Activated CD4-positive, alpha-beta T cell treated with anti-CD3 and anti-CD28 coated beads, Interleukin-2, amount 10 ng/mL, durations not matched to agents 7 days and 5 days (primary cell): ENCODE results near the gene NTM. TPM values are rescaled to one million over a fixed set of nuclear protein-coding genes. Genes with fewer than 3 reads are reported as not detected.
"Not testable (repeated sequence)": the region's sequence is repeated elsewhere in the genome, so short reads cannot be mapped to it uniquely, and the experiment has no call there.

Experiments
- CTCF ChIA-PET: fragments of 350-600 bp; sonication (Branson Sonifier 250); formaldehyde crosslinking; loops from one replicate; lab custom pipeline; 2021; ENCODE audit warnings: antibody characterized with exemption; lab: Charles Lee
- POLR2A ChIA-PET: fragments of 350-600 bp; sonication (Branson Sonifier 250); formaldehyde crosslinking; loops from one replicate; lab custom pipeline; 2021; ENCODE audit warnings: antibody characterized with exemption; lab: Charles Lee
- DNase-seq: peaks from one replicate; pipeline ENCODE4 v3.0.0-alpha.2; 2020
- H3K27ac Mint-ChIP-seq: one replicate; pipeline ENCODE4 v1.8.0; 2021; ENCODE audit warnings: mild to moderate bottlenecking, moderate library complexity, mixed read lengths
- H3K27me3 Mint-ChIP-seq: one replicate; pipeline ENCODE4 v1.8.0; 2021; ENCODE audit warnings: mixed read lengths
- H3K36me3 Mint-ChIP-seq: one replicate; pipeline ENCODE4 v1.8.0; 2021; ENCODE audit warnings: low read depth, mixed read lengths
- H3K4me1 Mint-ChIP-seq: one replicate; pipeline ENCODE4 v1.8.0; 2021; ENCODE audit warnings: mixed read lengths
- H3K4me3 Mint-ChIP-seq: one replicate; pipeline ENCODE4 v1.8.0; 2021; ENCODE audit warnings: mild to moderate bottlenecking, moderate library complexity, mixed read lengths
- H3K9me3 Mint-ChIP-seq: one replicate; pipeline ENCODE4 v1.8.0; 2021; ENCODE audit warnings: mixed read lengths
- total RNA-seq, 2 experiments: library from RNA; stranded (reverse); gene quantifications; one replicate each; pipeline ENCODE4 v1.2.3, GENCODE V29; 2021

The NTM gene
- total RNA-seq, 2 experiments from 2014 or later, result not detected

- POLR2A ChIA-PET, result no interaction called here
- DNase-seq, result no peak
- Mint-ChIP-seq H3K36me3 (no peaks in the 10 kb centered on the region), H3K9me3 (no peaks in the 10 kb centered on the region), H3K4me3 (no peak overlapping the region), H3K27me3 (no peaks in the 10 kb centered on the region), H3K27ac (no peak overlapping the region), H3K4me1 (no peaks in the 10 kb centered on the region)
- CTCF ChIA-PET, result interaction anchor here (0.7 to 1.7 kb wide), 2 partner anchors 20 to 759 kb away, joined by 3 to 6 read pairs; partner anchors contain the start of gene SNX19
Observed at GRCh38 chr11:131675121-131675888, 304.9 kb downstream of the NTM start.

- Mint-ChIP-seq H3K36me3 (no peaks in the 10 kb centered on the region), H3K27me3 (no peaks in the 10 kb centered on the region), H3K4me3 (no peak overlapping the region), H3K9me3 (no peaks in the 10 kb centered on the region), H3K4me1 (no peaks in the 10 kb centered on the region), H3K27ac (no peak overlapping the region)
- no peak for DNase-seq
- POLR2A ChIA-PET, result no interaction called here
- CTCF ChIA-PET, result no interaction called here
Observed at GRCh38 chr11:131677828-131678470, 307.5 kb downstream of the NTM start.

GRCh38 chr11:131678658-131679340 lies 308.4 kb downstream of the NTM start:
- Mint-ChIP-seq H3K4me1 (no peaks in the 10 kb centered on the region), H3K36me3 (no peaks in the 10 kb centered on the region), H3K4me3 (no peak overlapping the region), H3K9me3 (no peaks in the 10 kb centered on the region), H3K27me3 (no peaks in the 10 kb centered on the region), H3K27ac (no peak overlapping the region)
- ChIA-PET POLR2A (no interaction called here), CTCF (no interaction called here)
- no peak for DNase-seq

- H3K9me3 Mint-ChIP-seq, H3K27me3 Mint-ChIP-seq, CTCF ChIA-PET, DNase-seq, H3K4me1 Mint-ChIP-seq, H3K27ac Mint-ChIP-seq, H3K4me3 Mint-ChIP-seq, POLR2A ChIA-PET, H3K36me3 Mint-ChIP-seq: not testable (repeated sequence)
Observed at GRCh38 chr11:131680448-131680847, 310.0 kb downstream of the NTM start.

- H3K27ac Mint-ChIP-seq, result no peak overlapping the region
- no peaks in the 10 kb centered on the region for H3K36me3 Mint-ChIP-seq
- ChIA-PET CTCF (interaction anchor here (0.8 to 1.2 kb wide), 2 partner anchors 13 to 617 kb away, joined by 3 read pairs; no protein-coding TSS in a partner anchor), POLR2A (no interaction called here)
- no peaks in the 10 kb centered on the region for H3K27me3 Mint-ChIP-seq
- no peak overlapping the region for H3K4me3 Mint-ChIP-seq
- no peaks in the 10 kb centered on the region for H3K4me1 Mint-ChIP-seq
- DNase-seq, result no peak
- H3K9me3 Mint-ChIP-seq, result no peaks in the 10 kb centered on the region
Observed at GRCh38 chr11:131681920-131682319, 311.5 kb downstream of the NTM start.

- Mint-ChIP-seq H3K27me3 (no peaks in the 10 kb centered on the region), H3K4me1 (no peaks in the 10 kb centered on the region), H3K36me3 (no peaks in the 10 kb centered on the region), H3K4me3 (no peak overlapping the region), H3K27ac (no peak overlapping the region), H3K9me3 (no peaks in the 10 kb centered on the region)
- ChIA-PET CTCF (interaction anchor here (0.8 to 1.2 kb wide), 2 partner anchors 14 to 618 kb away, joined by 3 read pairs; no protein-coding TSS in a partner anchor), POLR2A (no interaction called here)
- DNase-seq, result no peak
Observed at GRCh38 chr11:131682373-131683015, 312.1 kb downstream of the NTM start.

GRCh38 chr11:131683131-131683530 lies 312.7 kb downstream of the NTM start:
- POLR2A ChIA-PET, result no interaction called here
- no peaks in the 10 kb centered on the region for H3K4me1 Mint-ChIP-seq
- no peaks in the 10 kb centered on the region for H3K27me3 Mint-ChIP-seq
- no peaks in the 10 kb centered on the region for H3K36me3 Mint-ChIP-seq
- no peak overlapping the region for H3K27ac Mint-ChIP-seq
- CTCF ChIA-PET, result no interaction called here
- no peaks in the 10 kb centered on the region for H3K9me3 Mint-ChIP-seq
- no peak overlapping the region for H3K4me3 Mint-ChIP-seq
- DNase-seq, result no peak

- POLR2A ChIA-PET, result no interaction called here
- no peaks in the 10 kb centered on the region for H3K36me3 Mint-ChIP-seq
- no peak for DNase-seq
- no peaks in the 10 kb centered on the region for H3K9me3 Mint-ChIP-seq
- H3K27ac Mint-ChIP-seq, result no peak overlapping the region
- CTCF ChIA-PET, result no interaction called here
- no peaks in the 10 kb centered on the region for H3K27me3 Mint-ChIP-seq
- H3K4me3 Mint-ChIP-seq, result no peak overlapping the region
- H3K4me1 Mint-ChIP-seq, result no peaks in the 10 kb centered on the region
Observed at GRCh38 chr11:131683666-131684065, 313.3 kb downstream of the NTM start.

GRCh38 chr11:131684111-131685060 lies 314.0 kb downstream of the NTM start:
- ChIA-PET CTCF (no interaction called here), POLR2A (no interaction called here)
- no peaks in the 10 kb centered on the region for H3K9me3 Mint-ChIP-seq
- no peaks in the 10 kb centered on the region for H3K36me3 Mint-ChIP-seq
- DNase-seq, result no peak
- no peak overlapping the region for H3K27ac Mint-ChIP-seq
- no peaks in the 10 kb centered on the region for H3K4me1 Mint-ChIP-seq
- no peak overlapping the region for H3K4me3 Mint-ChIP-seq
- no peaks in the 10 kb centered on the region for H3K27me3 Mint-ChIP-seq

GRCh38 chr11:131685206-131685605 lies 314.8 kb downstream of the NTM start:
- CTCF ChIA-PET, result no interaction called here
- Mint-ChIP-seq H3K4me1 (no peaks in the 10 kb centered on the region), H3K27ac (no peak overlapping the region), H3K27me3 (no peaks in the 10 kb centered on the region), H3K36me3 (no peaks in the 10 kb centered on the region), H3K9me3 (no peaks in the 10 kb centered on the region), H3K4me3 (no peak overlapping the region)
- no peak for DNase-seq
- POLR2A ChIA-PET, result no interaction called here

GRCh38 chr11:131685906-131686305 lies 315.5 kb downstream of the NTM start:
- CTCF ChIA-PET, result no interaction called here
- H3K9me3 Mint-ChIP-seq, result no peaks in the 10 kb centered on the region
- H3K27ac Mint-ChIP-seq, result no peak overlapping the region

GRCh38 chr11:131686836-131687235 lies 316.4 kb downstream of the NTM start:
- Mint-ChIP-seq H3K4me3 (no peak overlapping the region), H3K4me1 (no peaks in the 10 kb centered on the region), H3K9me3 (no peaks in the 10 kb centered on the region), H3K36me3 (no peaks in the 10 kb centered on the region), H3K27ac (no peak overlapping the region), H3K27me3 (no peaks in the 10 kb centered on the region)
- CTCF ChIA-PET, result no interaction called here
- POLR2A ChIA-PET, result interaction anchor here (0.5 kb wide), 1 partner anchor 108 kb away, joined by 4 read pairs; no protein-coding TSS in a partner anchor
- no peak for DNase-seq

More at GRCh38 chr11:131685906-131686305, 315.5 kb downstream of the NTM start:
- POLR2A ChIA-PET, result no interaction called here
- no peak for DNase-seq
- no peaks in the 10 kb centered on the region for H3K4me1 Mint-ChIP-seq
- H3K27me3 Mint-ChIP-seq, result no peaks in the 10 kb centered on the region
- H3K36me3 Mint-ChIP-seq, result no peaks in the 10 kb centered on the region
- no peak overlapping the region for H3K4me3 Mint-ChIP-seq
